ENCODE measurements around the gene POLR1A.

GRCh38 chr2:86053166-86053565 lies 52.5 kb downstream of the POLR1A start:
- TF ChIP-seq CTCF (conservative IDR thresholded peaks at IDR 0.05), result no peak
- no peak for TF ChIP-seq EZH2 (IDR thresholded peaks at IDR 0.05; ENCODE audit: low read depth)

Measured in PC-9 (cell line).